ENCODE data around the gene CRTC1. TPM values are rescaled to one million over a fixed set of nuclear protein-coding genes. Genes with fewer than 3 reads are reported as not detected.

CRTC1 gene
- total and polyA plus RNA-seq, 9 of the 15 experiments (the other 6 are each of a cell fraction or from before 2014, with no cell fraction given): 0.25 to 3.8 (median 1.2) TPM; not detected in 2

DNA sequence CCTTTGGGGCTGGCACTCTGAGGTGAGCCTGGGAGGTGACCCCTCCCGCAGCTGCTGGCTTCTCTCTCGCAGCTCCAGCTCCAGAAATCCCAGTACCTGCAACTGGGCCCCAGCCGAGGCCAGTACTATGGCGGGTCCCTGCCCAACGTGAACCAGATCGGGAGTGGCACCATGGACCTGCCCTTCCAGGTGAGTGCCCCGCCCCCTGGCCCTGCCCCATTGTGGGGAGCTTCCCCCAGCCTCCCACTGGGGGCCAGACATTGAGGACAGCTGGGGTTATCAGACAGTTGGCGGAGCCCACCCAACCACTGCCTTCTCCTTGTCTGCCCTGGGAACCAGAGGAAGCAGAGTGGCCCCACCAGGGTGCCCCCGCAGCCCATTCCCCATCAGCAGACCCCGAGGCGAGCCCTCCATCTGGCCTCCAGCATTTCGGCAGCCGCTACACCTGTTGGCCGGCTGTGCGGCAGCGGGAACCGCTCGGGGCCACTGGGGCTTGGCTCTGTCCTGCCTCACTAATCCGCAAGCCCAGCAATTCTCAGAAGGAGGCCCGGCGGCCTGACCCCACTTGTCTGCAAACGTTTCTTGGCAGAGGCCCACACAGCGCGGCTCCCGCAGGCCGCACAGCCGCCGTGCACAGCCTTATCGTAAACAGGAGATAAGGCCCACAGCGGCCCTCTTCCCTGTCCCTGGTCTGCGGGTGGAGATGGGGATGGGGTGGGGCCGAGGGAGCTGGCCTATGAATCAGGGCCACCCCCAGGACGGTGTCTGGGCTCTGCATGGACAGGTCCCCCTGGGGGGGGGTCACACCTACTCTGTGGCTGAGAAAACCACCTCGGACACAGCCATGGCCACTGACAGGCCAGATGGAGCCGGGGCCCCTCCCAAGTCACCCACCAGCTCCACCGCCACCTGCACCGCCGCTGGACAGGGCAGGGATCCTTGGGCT is 59.6 kb downstream of the CRTC1 start (continued):
- TF ChIP-seq FOXP1 (CRISPR knock-in tag; IDR thresholded peaks at IDR 0.05) (no peak), ZNF75A (CRISPR knock-in tag; IDR thresholded peaks at IDR 0.05) (no peak), EHMT2 (IDR thresholded peaks at IDR 0.05) (no peak), ZNF79 (CRISPR knock-in tag; IDR thresholded peaks at IDR 0.05; ENCODE audit: low read depth) (no peak), SMARCC2 (IDR thresholded peaks at IDR 0.05; ENCODE audit: low read depth) (no peak), ZNF695 (CRISPR knock-in tag; IDR thresholded peaks at IDR 0.05) (no peak), ETV6 (IDR thresholded peaks at IDR 0.05; ENCODE audit: borderline replicate concordance in 1 of 2, low read depth in 2 of 2, low read length in 1 of 2) (no peak), ETV6 (CRISPR knock-in tag; IDR thresholded peaks at IDR 0.05; ENCODE audit: borderline replicate concordance) (no peak), CHD4 (IDR thresholded peaks at IDR 0.05; ENCODE audit: insufficient read depth, insufficient replicate concordance, low read depth, low read length, poor library complexity, severe bottlenecking) (no peak), ERF (CRISPR knock-in tag; IDR thresholded peaks at IDR 0.05) (no peak)
- TF ChIP-seq, protein P1, sequence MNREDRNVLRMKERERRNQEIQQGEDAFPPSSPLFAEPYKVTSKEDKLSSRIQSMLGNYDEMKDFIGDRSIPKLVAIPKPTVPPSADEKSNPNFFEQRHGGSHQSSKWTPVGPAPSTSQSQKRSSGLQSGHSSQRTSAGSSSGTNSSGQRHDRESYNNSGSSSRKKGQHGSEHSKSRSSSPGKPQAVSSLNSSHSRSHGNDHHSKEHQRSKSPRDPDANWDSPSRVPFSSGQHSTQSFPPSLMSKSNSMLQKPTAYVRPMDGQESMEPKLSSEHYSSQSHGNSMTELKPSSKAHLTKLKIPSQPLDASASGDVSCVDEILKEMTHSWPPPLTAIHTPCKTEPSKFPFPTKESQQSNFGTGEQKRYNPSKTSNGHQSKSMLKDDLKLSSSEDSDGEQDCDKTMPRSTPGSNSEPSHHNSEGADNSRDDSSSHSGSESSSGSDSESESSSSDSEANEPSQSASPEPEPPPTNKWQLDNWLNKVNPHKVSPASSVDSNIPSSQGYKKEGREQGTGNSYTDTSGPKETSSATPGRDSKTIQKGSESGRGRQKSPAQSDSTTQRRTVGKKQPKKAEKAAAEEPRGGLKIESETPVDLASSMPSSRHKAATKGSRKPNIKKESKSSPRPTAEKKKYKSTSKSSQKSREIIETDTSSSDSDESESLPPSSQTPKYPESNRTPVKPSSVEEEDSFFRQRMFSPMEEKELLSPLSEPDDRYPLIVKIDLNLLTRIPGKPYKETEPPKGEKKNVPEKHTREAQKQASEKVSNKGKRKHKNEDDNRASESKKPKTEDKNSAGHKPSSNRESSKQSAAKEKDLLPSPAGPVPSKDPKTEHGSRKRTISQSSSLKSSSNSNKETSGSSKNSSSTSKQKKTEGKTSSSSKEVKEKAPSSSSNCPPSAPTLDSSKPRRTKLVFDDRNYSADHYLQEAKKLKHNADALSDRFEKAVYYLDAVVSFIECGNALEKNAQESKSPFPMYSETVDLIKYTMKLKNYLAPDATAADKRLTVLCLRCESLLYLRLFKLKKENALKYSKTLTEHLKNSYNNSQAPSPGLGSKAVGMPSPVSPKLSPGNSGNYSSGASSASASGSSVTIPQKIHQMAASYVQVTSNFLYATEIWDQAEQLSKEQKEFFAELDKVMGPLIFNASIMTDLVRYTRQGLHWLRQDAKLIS (CRISPR knock-in tag; IDR thresholded peaks at IDR 0.05): no peak
- TF ChIP-seq, protein P2, sequence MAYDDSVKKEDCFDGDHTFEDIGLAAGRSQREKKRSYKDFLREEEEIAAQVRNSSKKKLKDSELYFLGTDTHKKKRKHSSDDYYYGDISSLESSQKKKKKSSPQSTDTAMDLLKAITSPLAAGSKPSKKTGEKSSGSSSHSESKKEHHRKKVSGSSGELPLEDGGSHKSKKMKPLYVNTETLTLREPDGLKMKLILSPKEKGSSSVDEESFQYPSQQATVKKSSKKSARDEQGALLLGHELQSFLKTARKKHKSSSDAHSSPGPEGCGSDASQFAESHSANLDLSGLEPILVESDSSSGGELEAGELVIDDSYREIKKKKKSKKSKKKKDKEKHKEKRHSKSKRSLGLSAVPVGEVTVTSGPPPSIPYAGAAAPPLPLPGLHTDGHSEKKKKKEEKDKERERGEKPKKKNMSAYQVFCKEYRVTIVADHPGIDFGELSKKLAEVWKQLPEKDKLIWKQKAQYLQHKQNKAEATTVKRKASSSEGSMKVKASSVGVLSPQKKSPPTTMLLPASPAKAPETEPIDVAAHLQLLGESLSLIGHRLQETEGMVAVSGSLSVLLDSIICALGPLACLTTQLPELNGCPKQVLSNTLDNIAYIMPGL (CRISPR knock-in tag; IDR thresholded peaks at IDR 0.05): no peak
- TF ChIP-seq, protein P3, sequence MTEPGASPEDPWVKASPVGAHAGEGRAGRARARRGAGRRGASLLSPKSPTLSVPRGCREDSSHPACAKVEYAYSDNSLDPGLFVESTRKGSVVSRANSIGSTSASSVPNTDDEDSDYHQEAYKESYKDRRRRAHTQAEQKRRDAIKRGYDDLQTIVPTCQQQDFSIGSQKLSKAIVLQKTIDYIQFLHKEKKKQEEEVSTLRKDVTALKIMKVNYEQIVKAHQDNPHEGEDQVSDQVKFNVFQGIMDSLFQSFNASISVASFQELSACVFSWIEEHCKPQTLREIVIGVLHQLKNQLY (CRISPR knock-in tag; conservative IDR thresholded peaks at IDR 0.05): no peak

Measured in K562 (cell line).